ENCODE data around the gene RAB40C. TPM values are rescaled to one million over a fixed set of nuclear protein-coding genes. Genes with fewer than 3 reads are reported as not detected.
A peak's percentile ranks its signal among the peaks of the same experiment; 100 is the strongest.

Gene RAB40C
- polyA plus RNA-seq, 1 donor (not counting 4 experiments of a cell fraction or from before 2014, with no cell fraction given) = 4.0 TPM

DNA sequence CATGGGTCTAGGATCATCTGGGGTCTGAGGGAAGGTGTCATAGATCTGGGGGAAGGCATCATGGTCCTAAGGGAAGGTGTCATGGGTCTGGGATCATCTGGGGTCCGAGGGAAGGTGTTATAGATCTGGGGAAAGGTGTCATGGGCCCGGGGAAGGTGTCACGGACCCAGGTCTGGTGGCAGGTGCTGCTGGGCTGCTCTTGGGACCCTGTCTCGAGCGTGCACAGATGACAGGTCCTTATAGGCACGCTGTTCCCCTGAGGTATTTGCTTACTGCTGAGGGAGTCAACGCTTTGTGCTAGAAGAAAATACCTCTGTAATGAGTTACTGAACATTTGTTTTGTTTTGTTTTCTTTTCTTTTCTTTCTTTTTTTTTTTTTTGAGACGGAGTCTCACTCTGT is 1.4 kb downstream of the RAB40C start:
- Histone ChIP-seq H3K4me1 (ENCODE audit: control insufficient read depth, extremely low read depth, insufficient read depth, low read length) (peaks cover 56% of the 10 kb centered on the region), H3K27ac (ENCODE audit: control insufficient read depth, insufficient read depth, low read length) (no peak overlapping the region), H3K4me3 (ENCODE audit: control insufficient read depth in 2 of 3, extremely low read depth in 1 of 3, insufficient read depth in 2 of 3, low read depth in 1 of 3, low read length in 3 of 3) (peak overlapping the region in 1 of 3 experiments; percentile 75), H3K79me2 (ENCODE audit: control insufficient read depth, insufficient read depth, low read length) (peaks cover 37% of the 10 kb centered on the region), H3K4me2 (ENCODE audit: control insufficient read depth, extremely low read depth, insufficient read depth, low read depth, low read length) (peak overlapping the region; percentile 97), H3K36me3 (ENCODE audit: control insufficient read depth in 2 of 2, extremely low read depth in 1 of 2, insufficient read depth in 2 of 2, low read length in 2 of 2) (no peaks in the 10 kb centered on the region), H3K9ac (ENCODE audit: control insufficient read depth, extremely low read depth, insufficient read depth, low read length) (no peak overlapping the region), H4K20me1 (ENCODE audit: control insufficient read depth, extremely low read depth, insufficient read depth, low read length) (peaks cover 42% of the 10 kb centered on the region), H2AFZ (ENCODE audit: control insufficient read depth, low read length) (no peak overlapping the region), H3K9me3 (ENCODE audit: control insufficient read depth, low read depth, low read length) (no peaks in the 10 kb centered on the region), H3K27me3 (ENCODE audit: control insufficient read depth, extremely low read depth, insufficient read depth, low read length) (no peaks in the 10 kb centered on the region), H3K9me1 (ENCODE audit: control insufficient read depth, extremely low read depth, insufficient read depth, low read length) (peaks cover 12% of the 10 kb centered on the region)
- FAIRE-seq (no peak), DNase-seq (ENCODE audit: low read depth, low spot score) (no peak)
- dilution Hi-C loops (cut with MboI; ENCODE audit: extremely low pct_ligation_motif_present, low sequenced_read_pairs) = no loop called here
- TF ChIP-seq, protein P1, sequence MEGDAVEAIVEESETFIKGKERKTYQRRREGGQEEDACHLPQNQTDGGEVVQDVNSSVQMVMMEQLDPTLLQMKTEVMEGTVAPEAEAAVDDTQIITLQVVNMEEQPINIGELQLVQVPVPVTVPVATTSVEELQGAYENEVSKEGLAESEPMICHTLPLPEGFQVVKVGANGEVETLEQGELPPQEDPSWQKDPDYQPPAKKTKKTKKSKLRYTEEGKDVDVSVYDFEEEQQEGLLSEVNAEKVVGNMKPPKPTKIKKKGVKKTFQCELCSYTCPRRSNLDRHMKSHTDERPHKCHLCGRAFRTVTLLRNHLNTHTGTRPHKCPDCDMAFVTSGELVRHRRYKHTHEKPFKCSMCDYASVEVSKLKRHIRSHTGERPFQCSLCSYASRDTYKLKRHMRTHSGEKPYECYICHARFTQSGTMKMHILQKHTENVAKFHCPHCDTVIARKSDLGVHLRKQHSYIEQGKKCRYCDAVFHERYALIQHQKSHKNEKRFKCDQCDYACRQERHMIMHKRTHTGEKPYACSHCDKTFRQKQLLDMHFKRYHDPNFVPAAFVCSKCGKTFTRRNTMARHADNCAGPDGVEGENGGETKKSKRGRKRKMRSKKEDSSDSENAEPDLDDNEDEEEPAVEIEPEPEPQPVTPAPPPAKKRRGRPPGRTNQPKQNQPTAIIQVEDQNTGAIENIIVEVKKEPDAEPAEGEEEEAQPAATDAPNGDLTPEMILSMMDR (optimal IDR thresholded peaks at IDR 0.05 in 1 of 3, IDR thresholded peaks at IDR 0.05 in 1 of 3, conservative IDR thresholded peaks at IDR 0.05 in 1 of 3; ENCODE audit: extremely low read depth in 1 of 3, insufficient read depth in 2 of 3, low read length in 3 of 3) = no peak

- Histone ChIP-seq H4K20me1 (ENCODE audit: control insufficient read depth, extremely low read depth, insufficient read depth, low read length) (peaks cover 46% of the 10 kb centered on the region), H3K9me3 (ENCODE audit: control insufficient read depth, low read depth, low read length) (no peaks in the 10 kb centered on the region), H3K9me1 (ENCODE audit: control insufficient read depth, extremely low read depth, insufficient read depth, low read length) (peaks cover 12% of the 10 kb centered on the region), H3K27ac (ENCODE audit: control insufficient read depth, insufficient read depth, low read length) (no peak overlapping the region), H3K27me3 (ENCODE audit: control insufficient read depth, extremely low read depth, insufficient read depth, low read length) (no peaks in the 10 kb centered on the region), H2AFZ (ENCODE audit: control insufficient read depth, low read length) (no peak overlapping the region), H3K9ac (ENCODE audit: control insufficient read depth, extremely low read depth, insufficient read depth, low read length) (no peak overlapping the region), H3K4me2 (ENCODE audit: control insufficient read depth, extremely low read depth, insufficient read depth, low read depth, low read length) (peak overlapping the region; percentile 50), H3K36me3 (ENCODE audit: control insufficient read depth in 2 of 2, extremely low read depth in 1 of 2, insufficient read depth in 2 of 2, low read length in 2 of 2) (peaks cover 0 to 1% of the 10 kb centered on the region in 2 experiments), H3K4me1 (ENCODE audit: control insufficient read depth, extremely low read depth, insufficient read depth, low read length) (peaks cover 57% of the 10 kb centered on the region), H3K79me2 (ENCODE audit: control insufficient read depth, insufficient read depth, low read length) (peaks cover 43% of the 10 kb centered on the region), H3K4me3 (ENCODE audit: control insufficient read depth in 2 of 3, extremely low read depth in 1 of 3, insufficient read depth in 2 of 3, low read depth in 1 of 3, low read length in 3 of 3) (peak overlapping the region in 1 of 3 experiments; percentile 37)
- dilution Hi-C loops (cut with MboI; ENCODE audit: extremely low pct_ligation_motif_present, low sequenced_read_pairs) = no loop called here
- FAIRE-seq = no peak
- TF ChIP-seq EZH2 (IDR thresholded peaks at IDR 0.05; ENCODE audit: low read length) = no peak
- TF ChIP-seq, protein P1 (optimal IDR thresholded peaks at IDR 0.05 in 1 of 3, IDR thresholded peaks at IDR 0.05 in 1 of 3, conservative IDR thresholded peaks at IDR 0.05 in 1 of 3; ENCODE audit: extremely low read depth in 1 of 3, insufficient read depth in 2 of 3, low read length in 3 of 3) = no peak
- DNase-seq (ENCODE audit: low read depth, low spot score) = no peak
These were observed 2.1 kb downstream of the RAB40C start for GRCh38 chr16:591892-592517.

Measured in keratinocyte (primary cell).